Measurements from ENCODE around the gene DUT.

GRCh38 chr15:48371550-48371949 is 40.3 kb downstream of the DUT start:
- TF ChIP-seq CTCF (conservative IDR thresholded peaks at IDR 0.05; ENCODE audit: low read length) (no peak), EZH2phosphoT487 (IDR thresholded peaks at IDR 0.05; ENCODE audit: borderline replicate concordance) (no peak)

Data from Loucy (cell line).